ENCODE measurements around the gene NTRK3.

GRCh38 chr15:88061452-88061851 lies 195.1 kb downstream of the NTRK3 start:
- TF ChIP-seq GATA2 (IDR thresholded peaks at IDR 0.05; ENCODE audit: low read depth, low read length) = no peak
- TF ChIP-seq GATA3 (IDR thresholded peaks at IDR 0.05; ENCODE audit: low read depth, low read length) = no peak

Measured in SH-SY5Y (cell line).